Mesendoderm (in vitro differentiated cells): ENCODE measurements around the gene EEF2K.

Source experiments
- DNase-seq: peaks from one replicate; pipeline ENCODE4 v3.0.0; 2013
- H2AK5ac ChIP-seq: 2 replicates; pipeline ENCODE4 v1.6.1; 2013; ENCODE audit warnings: low read length, inconsistent platforms
- H2BK120ac ChIP-seq: 2 replicates; pipeline ENCODE4 v1.6.1; 2013; ENCODE audit warnings: low read depth, mild to moderate bottlenecking, low read length, moderate library complexity, mixed read lengths
- H2BK15ac ChIP-seq: replicated peaks from 2 replicates; pipeline ENCODE4 v1.6.1; 2013; ENCODE audit warnings: low read depth, mild to moderate bottlenecking, moderate library complexity
- H2BK5ac ChIP-seq: 2 replicates; pipeline ENCODE4 v1.6.1; 2013; ENCODE audit warnings: low read length, inconsistent platforms
- H3K18ac ChIP-seq: 2 replicates; pipeline ENCODE4 v1.6.1; 2013; ENCODE audit warnings: mild to moderate bottlenecking, low read length, mixed read lengths
- H3K23ac ChIP-seq: one replicate; pipeline ENCODE4 v1.6.1; 2013; ENCODE audit warnings: low read length
- H3K27ac ChIP-seq: 2 replicates; pipeline ENCODE4 v1.5.1; 2013; ENCODE audit warnings: low read depth, mild to moderate bottlenecking, inconsistent platforms, low read length, moderate library complexity
- H3K27me3 ChIP-seq: 2 replicates; pipeline ENCODE4 v1.6.1; 2013; ENCODE audit warnings: low read length, control low read depth, mild to moderate bottlenecking, inconsistent platforms; ENCODE audit not compliant: insufficient read depth, poor library complexity
- H3K36me3 ChIP-seq: 2 replicates; pipeline ENCODE4 v1.6.1; 2013; ENCODE audit warnings: low read length, inconsistent platforms; ENCODE audit not compliant: control insufficient read depth, insufficient read depth
- H3K4ac ChIP-seq: one replicate; pipeline ENCODE4 v1.6.1; 2013; ENCODE audit warnings: low read depth, mild to moderate bottlenecking, low read length, moderate library complexity
- H3K4me1 ChIP-seq: 2 replicates; pipeline ENCODE4 v1.6.1; 2013; ENCODE audit warnings: low read depth, low read length, inconsistent platforms; ENCODE audit not compliant: control insufficient read depth
- H3K4me2 ChIP-seq: 2 replicates; pipeline ENCODE4 v1.6.1; 2013; ENCODE audit warnings: low read length
- H3K4me3 ChIP-seq: 2 replicates; pipeline ENCODE4 v1.5.1; 2013; ENCODE audit warnings: mild to moderate bottlenecking, low read length
- H3K56ac ChIP-seq: one replicate; pipeline ENCODE4 v1.6.1; 2013; ENCODE audit warnings: low read length
- H3K79me1 ChIP-seq: 2 replicates; pipeline ENCODE4 v1.6.1; 2013; ENCODE audit warnings: low read length, inconsistent platforms
- H3K79me2 ChIP-seq: 2 replicates; pipeline ENCODE4 v1.6.1; 2013; ENCODE audit warnings: mild to moderate bottlenecking, low read length; ENCODE audit not compliant: control insufficient read depth, insufficient read depth
- H3K9ac ChIP-seq: 2 replicates; pipeline ENCODE4 v1.6.1; 2013; ENCODE audit warnings: low read length, inconsistent platforms
- H4K5ac ChIP-seq: one replicate; pipeline ENCODE4 v1.6.1; 2013; ENCODE audit warnings: low read length
- H4K8ac ChIP-seq: one replicate; pipeline ENCODE4 v1.6.1; 2013; ENCODE audit warnings: low read depth, mild to moderate bottlenecking, control low read depth, low read length, moderate library complexity
- WGBS: extraction: QIAGEN DNeasy Blood & Tissue Kit; methylation state at CpG from one replicate; pipeline ENCODE4 v1.1.7; 2013; ENCODE audit warnings: low lambda C conversion rate, missing lambda C conversion rate; ENCODE audit not compliant: insufficient coverage; ENCODE audit errors: extremely low coverage; 5-methylcytosine and 5-hydroxymethylcytosine counted together

The EEF2K gene

GRCh38 chr16:22272870-22273650 lies 67.0 kb downstream of the EEF2K start:
- H3K18ac ChIP-seq = no peak overlapping the region
- no peaks in the 10 kb centered on the region for H3K79me1 ChIP-seq
- H4K8ac ChIP-seq = no peak overlapping the region
- no CpG with 5 or more reads among the region's 8 CpGs for WGBS
- H3K4me3 ChIP-seq = no peak overlapping the region
- DNase-seq = no peak
- H3K23ac ChIP-seq = no peak overlapping the region
- H2BK120ac ChIP-seq = no peak overlapping the region
- H3K9ac ChIP-seq = no peak overlapping the region
- no peak overlapping the region for H2AK5ac ChIP-seq
- H3K56ac ChIP-seq = no peak overlapping the region
- H4K5ac ChIP-seq = no peak overlapping the region
- no peaks in the 10 kb centered on the region for H3K36me3 ChIP-seq
- no peak overlapping the region for H2BK5ac ChIP-seq
- H2BK15ac ChIP-seq = no peak overlapping the region
- no peaks in the 10 kb centered on the region for H3K27me3 ChIP-seq
- no peak overlapping the region for H3K4ac ChIP-seq
- H3K4me1 ChIP-seq = no peaks in the 10 kb centered on the region
- no peaks in the 10 kb centered on the region for H3K79me2 ChIP-seq
- H3K27ac ChIP-seq = no peak overlapping the region
- no peak overlapping the region for H3K4me2 ChIP-seq

- H3K27ac ChIP-seq = no peak overlapping the region
- no peaks in the 10 kb centered on the region for H3K36me3 ChIP-seq
- H3K23ac ChIP-seq = no peak overlapping the region
- no peak overlapping the region for H2AK5ac ChIP-seq
- no peaks in the 10 kb centered on the region for H3K4me1 ChIP-seq
- H3K4me2 ChIP-seq = no peak overlapping the region
- no peaks in the 10 kb centered on the region for H3K27me3 ChIP-seq
- no peak for DNase-seq
- H3K4ac ChIP-seq = no peak overlapping the region
- H4K5ac ChIP-seq = no peak overlapping the region
- H3K9ac ChIP-seq = no peak overlapping the region
- no CpG with 5 or more reads among the region's 1 CpG for WGBS
- H3K4me3 ChIP-seq = no peak overlapping the region
- H3K79me1 ChIP-seq = no peaks in the 10 kb centered on the region
- no peak overlapping the region for H2BK5ac ChIP-seq
- H2BK15ac ChIP-seq = no peak overlapping the region
- H2BK120ac ChIP-seq = no peak overlapping the region
- no peaks in the 10 kb centered on the region for H3K79me2 ChIP-seq
- no peak overlapping the region for H3K18ac ChIP-seq
- no peak overlapping the region for H3K56ac ChIP-seq
- no peak overlapping the region for H4K8ac ChIP-seq
These were observed 68.8 kb downstream of the EEF2K start for GRCh38 chr16:22274916-22275315.

GRCh38 chr16:22278441-22279230 lies 72.6 kb downstream of the EEF2K start:
- WGBS = no CpG with 5 or more reads among the region's 16 CpGs

GRCh38 chr16:22282254-22282892 lies 76.3 kb downstream of the EEF2K start:
- H3K27ac ChIP-seq = no peak overlapping the region
- no peak overlapping the region for H2AK5ac ChIP-seq
- H3K4ac ChIP-seq = no peak overlapping the region
- no peaks in the 10 kb centered on the region for H3K36me3 ChIP-seq
- no peak overlapping the region for H3K23ac ChIP-seq
- no peaks in the 10 kb centered on the region for H3K27me3 ChIP-seq
- no peak overlapping the region for H3K18ac ChIP-seq
- no peak overlapping the region for H4K5ac ChIP-seq
- H3K4me3 ChIP-seq = no peak overlapping the region
- H3K79me2 ChIP-seq = no peaks in the 10 kb centered on the region
- no peak overlapping the region for H2BK5ac ChIP-seq
- no peak overlapping the region for H3K4me2 ChIP-seq
- no peaks in the 10 kb centered on the region for H3K79me1 ChIP-seq
- no peak overlapping the region for H2BK15ac ChIP-seq
- WGBS = no CpG with 5 or more reads among the region's 5 CpGs
- no peak overlapping the region for H4K8ac ChIP-seq
- no peak overlapping the region for H3K9ac ChIP-seq
- no peak overlapping the region for H3K56ac ChIP-seq
- DNase-seq = no peak
- no peaks in the 10 kb centered on the region for H3K4me1 ChIP-seq
- no peak overlapping the region for H2BK120ac ChIP-seq

More at GRCh38 chr16:22278441-22279230, 72.6 kb downstream of the EEF2K start:
- Histone ChIP-seq H3K36me3 (no peaks in the 10 kb centered on the region), H3K79me2 (no peaks in the 10 kb centered on the region), H3K9ac (no peak overlapping the region), H3K4me2 (no peak overlapping the region), H4K5ac (no peak overlapping the region), H3K27ac (no peak overlapping the region), H3K56ac (no peak overlapping the region), H4K8ac (no peak overlapping the region), H2AK5ac (no peak overlapping the region), H3K18ac (no peak overlapping the region), H3K4ac (no peak overlapping the region), H2BK120ac (no peak overlapping the region), H3K79me1 (no peaks in the 10 kb centered on the region), H3K4me3 (no peak overlapping the region), H3K27me3 (no peaks in the 10 kb centered on the region), H3K4me1 (no peaks in the 10 kb centered on the region), H2BK5ac (no peak overlapping the region), H2BK15ac (no peak overlapping the region), H3K23ac (no peak overlapping the region)
- no peak for DNase-seq

- Histone ChIP-seq H3K27ac (no peak overlapping the region), H3K36me3 (no peaks in the 10 kb centered on the region)
- DNase-seq = peak; percentile 47
These were observed 78.6 kb downstream of the EEF2K start for GRCh38 chr16:22284637-22285036.

More at GRCh38 chr16:22284637-22285036, 78.6 kb downstream of the EEF2K start:
- Histone ChIP-seq H2AK5ac (no peak overlapping the region), H4K8ac (no peak overlapping the region), H3K23ac (no peak overlapping the region), H3K9ac (no peak overlapping the region), H2BK15ac (no peak overlapping the region), H2BK5ac (no peak overlapping the region), H4K5ac (no peak overlapping the region), H3K4me3 (no peak overlapping the region), H2BK120ac (no peak overlapping the region), H3K4me2 (no peak overlapping the region), H3K4me1 (no peaks in the 10 kb centered on the region), H3K79me2 (no peaks in the 10 kb centered on the region), H3K27me3 (no peaks in the 10 kb centered on the region), H3K56ac (no peak overlapping the region), H3K79me1 (no peaks in the 10 kb centered on the region), H3K4ac (no peak overlapping the region), H3K18ac (no peak overlapping the region)
- WGBS = no CpG with 5 or more reads among the region's 9 CpGs
